Measurements from ENCODE around the gene OSTF1.

Gene OSTF1

GRCh38 chr9:75121914-75122558 lies 33.7 kb downstream of the OSTF1 start:
- DNase-seq (ENCODE audit: low read depth) = no peak

GRCh38 chr9:75123696-75124095 lies 35.4 kb downstream of the OSTF1 start:
- no peak for DNase-seq (ENCODE audit: low read depth)

GRCh38 chr9:75128535-75128934 lies 40.2 kb downstream of the OSTF1 start:
- no peak for DNase-seq (ENCODE audit: low read depth)

GRCh38 chr9:75130172-75130571 lies 41.9 kb downstream of the OSTF1 start:
- DNase-seq (ENCODE audit: low read depth) = no peak

GRCh38 chr9:75130621-75131230 lies 42.4 kb downstream of the OSTF1 start:
- DNase-seq (ENCODE audit: low read depth) = no peak

GRCh38 chr9:75131700-75132099 lies 43.4 kb downstream of the OSTF1 start:
- no peak for DNase-seq (ENCODE audit: low read depth)

GRCh38 chr9:75132244-75132643 lies 43.9 kb downstream of the OSTF1 start:
- no peak for DNase-seq (ENCODE audit: low read depth)

GRCh38 chr9:75133396-75133795 lies 45.1 kb downstream of the OSTF1 start:
- no peak for DNase-seq (ENCODE audit: low read depth)

GRCh38 chr9:75134495-75134894 lies 46.2 kb downstream of the OSTF1 start:
- no peak for DNase-seq (ENCODE audit: low read depth)

GRCh38 chr9:75138260-75139040 lies 50.1 kb downstream of the OSTF1 start:
- DNase-seq (ENCODE audit: low read depth) = no peak

GRCh38 chr9:75139201-75139600 lies 50.9 kb downstream of the OSTF1 start:
- no peak for DNase-seq (ENCODE audit: low read depth)

- no peak for DNase-seq (ENCODE audit: low read depth)
These were observed 51.9 kb downstream of the OSTF1 start for GRCh38 chr9:75140261-75140660.

GRCh38 chr9:75142202-75142601 lies 53.9 kb downstream of the OSTF1 start:
- DNase-seq (ENCODE audit: low read depth) = no peak

- no peak for DNase-seq (ENCODE audit: low read depth)
These were observed 57.9 kb downstream of the OSTF1 start for GRCh38 chr9:75146229-75146628.

GRCh38 chr9:75147638-75148037 lies 59.3 kb downstream of the OSTF1 start:
- no peak for DNase-seq (ENCODE audit: low read depth)

GRCh38 chr9:75148561-75148960 lies 60.2 kb downstream of the OSTF1 start:
- DNase-seq (ENCODE audit: low read depth) = no peak

- DNase-seq (ENCODE audit: low read depth) = no peak
These were observed 61.5 kb downstream of the OSTF1 start for GRCh38 chr9:75149841-75150241.

- DNase-seq (ENCODE audit: low read depth) = no peak
These were observed 62.2 kb downstream of the OSTF1 start for GRCh38 chr9:75150512-75150911.

GRCh38 chr9:75152416-75152815 lies 64.1 kb downstream of the OSTF1 start:
- peak; percentile 22 for DNase-seq (ENCODE audit: low read depth)

- no peak for DNase-seq (ENCODE audit: low read depth)
These were observed 68.5 kb downstream of the OSTF1 start for GRCh38 chr9:75156858-75157257.

- DNase-seq (ENCODE audit: low read depth) = no peak
These were observed 73.0 kb downstream of the OSTF1 start for GRCh38 chr9:75161116-75161857.

GRCh38 chr9:75163764-75164163 lies 75.5 kb downstream of the OSTF1 start:
- no peak for DNase-seq (ENCODE audit: low read depth)

GRCh38 chr9:75164573-75164972 lies 76.3 kb downstream of the OSTF1 start:
- no peak for DNase-seq (ENCODE audit: low read depth)

Measured in activated T-helper 1 cell treated with Interleukin-2 at 50 U/mL for 16 hours (primary cell).